T-helper 2 cell treated with Interferon-gamma antibody and Interleukin-4, amounts not matched to agents 100 ng/mL and 5 ng/mL, for 36 hours (primary cell): ENCODE measurements around the gene MC1R. TPM values are rescaled to one million over a fixed set of nuclear protein-coding genes. Genes with fewer than 3 reads are reported as not detected.
"Not testable (repeated sequence)": the region's sequence is repeated elsewhere in the genome, so short reads cannot be mapped to it uniquely, and the experiment has no call there.

ENCODE experiments used
- intact Hi-C: fragments of 100-400 bp; cut with micrococcal nuclease; formaldehyde crosslinking; loops from one replicate; pipeline ENCODE4 v1.15.1; 2023
- total RNA-seq: library from RNA; stranded (reverse); gene quantifications from 2 replicates; pipeline ENCODE4 v1.2.3, GENCODE V29; 2022

MC1R gene
- total RNA-seq, 1 donor from 2014 or later: 11.2 TPM

GRCh38 chr16:89957216-89957785, 38.6 kb downstream of the MC1R start:
- intact Hi-C loops: no loop called here

- intact Hi-C loops: no loop called here
Observed at GRCh38 chr16:89958068-89958467, 39.4 kb downstream of the MC1R start.

- intact Hi-C loops: no loop called here
Observed at GRCh38 chr16:89958596-89958995, 39.9 kb downstream of the MC1R start.

- intact Hi-C loops: no loop called here
Observed at GRCh38 chr16:89960966-89961365, 42.3 kb downstream of the MC1R start.

GRCh38 chr16:89961920-89962319, 43.3 kb downstream of the MC1R start:
- intact Hi-C loops: no loop called here

GRCh38 chr16:89962754-89963498, 44.3 kb downstream of the MC1R start:
- intact Hi-C loops: no loop called here

GRCh38 chr16:89964201-89964600, 45.5 kb downstream of the MC1R start:
- intact Hi-C loops: no loop called here

GRCh38 chr16:89965447-89966225, 47.0 kb downstream of the MC1R start:
- intact Hi-C loops: no loop called here

- intact Hi-C loops: no loop called here
Observed at GRCh38 chr16:89966756-89967155, 48.1 kb downstream of the MC1R start.

GRCh38 chr16:89967436-89967835, 48.8 kb downstream of the MC1R start:
- intact Hi-C loops: not testable (repeated sequence)

GRCh38 chr16:89968074-89968473, 49.4 kb downstream of the MC1R start:
- intact Hi-C loops: not testable (repeated sequence)

GRCh38 chr16:89969741-89970410, 51.2 kb downstream of the MC1R start:
- intact Hi-C loops: loop anchor here (5.0 kb wide), 1 partner anchor 153 kb away; the partner anchor contains the start of gene FANCA

Other genes starting within 250 kb of the MC1R start
- gene CDK10, start 232.2 kb upstream of the MC1R start, total RNA-seq: 91.5 and 96.3 TPM in 2 replicates
- 6.0 and 6.7 TPM in 2 replicates for gene SPATA2L, start 217.2 kb upstream of the MC1R start, total RNA-seq
- gene VPS9D1, start 198.0 kb upstream of the MC1R start, total RNA-seq: 11.9 and 13.0 TPM in 2 replicates
- 75.6 and 79.0 TPM in 2 replicates for gene ZNF276, start 197.3 kb upstream of the MC1R start, total RNA-seq
- 156 and 173 TPM in 2 replicates for gene FANCA, start 102.2 kb upstream of the MC1R start, total RNA-seq
- gene SPIRE2, start 90.4 kb upstream of the MC1R start, total RNA-seq: 1.2 and 1.3 TPM in 2 replicates
- gene TCF25, start 45.3 kb upstream of the MC1R start, total RNA-seq: 208 and 234 TPM in 2 replicates
- gene TUBB3, start 4.5 kb downstream of the MC1R start, total RNA-seq: 3.9 and 5.1 TPM in 2 replicates
- 22.9 and 24.7 TPM in 2 replicates for gene DEF8, start 29.9 kb downstream of the MC1R start, total RNA-seq
- gene DBNDD1, start 100.6 kb downstream of the MC1R start, total RNA-seq: 0.09 and 0.14 TPM in 2 replicates
- gene PRDM7, start 158.5 kb downstream of the MC1R start, total RNA-seq: not detected in 2 replicates